Activated CD8-positive, alpha-beta memory T cell treated with anti-CD3 and anti-CD28 coated beads for 36 hours (primary cell): Measurements from ENCODE around the gene NEK7. TPM values are rescaled to one million over a fixed set of nuclear protein-coding genes. Genes with fewer than 3 reads are reported as not detected.

ENCODE experiments used
- CTCF ChIA-PET: fragments of 350-600 bp; sonication (Branson Sonifier 250); formaldehyde crosslinking; loops from one replicate; lab custom pipeline; 2021; ENCODE audit warnings: antibody characterized with exemption; lab: Charles Lee
- POLR2A ChIA-PET: fragments of 350-600 bp; sonication (Branson Sonifier 250); formaldehyde crosslinking; loops from one replicate; lab custom pipeline; 2021; ENCODE audit warnings: antibody characterized with exemption; lab: Charles Lee
- total RNA-seq, 2 experiments: library from RNA; stranded (reverse); gene quantifications; one replicate each; pipeline ENCODE4 v1.2.3, GENCODE V29; 2021

Gene NEK7
- total RNA-seq, 2 experiments from 2014 or later: 64.7 to 68.7 TPM

DNA sequence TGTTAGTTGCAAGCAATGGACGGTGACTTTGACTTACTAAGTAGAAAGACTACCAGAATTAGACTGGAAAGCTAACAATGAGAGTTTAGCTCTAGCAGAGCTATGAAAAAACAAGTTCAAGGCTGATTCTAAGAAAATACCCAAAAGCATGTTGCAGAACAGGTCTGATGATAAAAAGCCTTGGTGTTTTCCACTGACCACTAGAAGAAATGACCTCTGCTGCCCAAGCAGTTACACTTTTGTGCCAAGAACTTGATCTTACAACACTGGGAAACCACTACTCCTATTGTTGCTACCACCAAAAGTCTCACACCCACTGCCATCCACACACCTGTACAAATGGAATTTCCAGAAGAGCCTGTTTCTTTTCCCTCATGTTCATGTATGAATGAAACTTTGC, 21.4 kb upstream of the NEK7 start:
- CTCF ChIA-PET: no interaction called here
- POLR2A ChIA-PET: no interaction called here

DNA sequence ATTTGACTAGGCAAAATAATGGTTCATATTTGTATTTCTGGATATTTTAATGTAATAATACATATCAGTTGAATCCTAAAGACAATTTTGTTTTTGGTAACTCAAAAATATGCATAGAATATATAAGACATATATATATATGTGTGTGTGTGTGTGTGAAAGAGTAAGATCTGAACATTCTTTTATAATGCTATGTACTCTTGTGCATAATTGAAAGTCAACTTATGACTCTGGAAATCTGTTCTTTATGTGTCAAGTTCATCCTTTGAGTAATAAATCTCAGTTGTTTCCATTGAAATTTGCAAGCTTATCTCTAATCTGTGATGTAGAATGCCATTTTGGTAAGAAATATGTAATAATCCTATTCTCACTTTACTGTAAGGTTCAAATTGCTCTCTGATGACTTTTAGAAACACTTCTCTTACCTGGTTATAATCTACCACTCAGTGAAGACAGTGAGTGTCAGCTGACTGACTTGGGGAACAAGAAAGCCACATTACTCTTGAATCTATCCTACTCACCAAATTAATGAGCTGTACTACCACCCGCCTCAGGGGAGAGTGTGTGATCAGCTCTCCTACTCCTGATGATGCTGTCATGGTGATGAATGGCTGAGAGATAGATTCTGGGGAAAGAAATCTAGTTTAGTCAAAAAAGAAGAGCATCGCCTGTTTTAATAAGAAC, 15.0 kb upstream of the NEK7 start:
- CTCF ChIA-PET: interaction anchor here (0.7 kb wide), 1 partner anchor 14 kb away, joined by 3 read pairs; no protein-coding TSS in a partner anchor
- POLR2A ChIA-PET: no interaction called here

DNA sequence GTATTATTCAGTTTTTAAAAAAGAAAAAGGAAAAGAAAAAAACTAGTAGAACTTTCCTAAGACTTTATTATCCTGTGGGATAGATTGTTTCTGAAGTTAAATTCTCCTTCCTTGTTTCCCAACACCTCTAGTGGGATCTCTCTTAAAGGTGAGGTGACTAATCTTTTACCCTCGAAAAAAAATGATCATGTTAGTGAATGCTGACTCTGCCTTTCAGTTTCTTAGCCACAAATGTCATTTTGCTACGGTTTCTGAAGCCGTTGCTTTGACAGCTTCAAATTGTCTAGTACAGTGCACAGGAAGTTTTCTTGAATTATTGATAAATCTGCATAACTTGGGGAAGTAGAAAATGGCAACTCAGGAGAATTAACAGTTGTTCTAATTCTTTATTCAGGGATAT, 13.0 kb upstream of the NEK7 start:
- CTCF ChIA-PET: no interaction called here
- POLR2A ChIA-PET: no interaction called here

DNA sequence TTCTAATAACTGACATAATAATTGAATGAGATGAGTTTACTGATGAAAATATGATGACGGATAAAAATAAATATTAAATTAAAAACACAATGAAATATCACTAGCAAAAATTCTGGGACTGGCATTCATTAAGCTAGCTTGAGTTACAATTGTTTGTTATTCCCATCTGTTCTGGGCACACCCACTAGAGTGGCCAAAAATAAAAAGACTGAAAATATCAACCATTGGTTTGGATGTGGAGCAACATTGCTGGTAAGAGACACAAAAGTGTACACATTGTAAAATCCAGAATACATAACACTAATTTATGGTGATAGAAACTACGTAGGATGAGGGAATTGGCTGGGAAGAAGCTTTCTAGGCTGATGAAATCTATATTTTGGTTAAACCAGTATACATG, 9.6 kb upstream of the NEK7 start:
- POLR2A ChIA-PET: no interaction called here
- CTCF ChIA-PET: no interaction called here

DNA sequence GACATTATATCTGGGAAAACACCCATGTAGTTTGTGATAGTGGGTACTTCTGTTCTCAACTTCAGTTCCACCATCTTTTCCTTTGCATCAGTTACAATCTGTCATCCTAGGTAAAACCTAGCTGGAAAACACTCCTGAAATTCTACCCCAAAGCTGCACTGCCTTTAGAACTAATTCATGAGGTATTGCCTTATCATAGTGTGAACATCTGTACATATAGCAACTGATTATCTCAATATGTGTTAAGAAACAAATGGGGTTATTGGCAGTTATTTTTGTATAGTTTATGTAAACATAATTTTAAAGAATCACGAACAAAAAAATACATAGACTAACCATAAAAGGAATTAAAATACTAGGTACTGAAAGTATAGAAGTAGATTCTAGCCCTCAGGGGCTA, 6.4 kb upstream of the NEK7 start:
- ChIA-PET CTCF (no interaction called here), POLR2A (no interaction called here)

DNA sequence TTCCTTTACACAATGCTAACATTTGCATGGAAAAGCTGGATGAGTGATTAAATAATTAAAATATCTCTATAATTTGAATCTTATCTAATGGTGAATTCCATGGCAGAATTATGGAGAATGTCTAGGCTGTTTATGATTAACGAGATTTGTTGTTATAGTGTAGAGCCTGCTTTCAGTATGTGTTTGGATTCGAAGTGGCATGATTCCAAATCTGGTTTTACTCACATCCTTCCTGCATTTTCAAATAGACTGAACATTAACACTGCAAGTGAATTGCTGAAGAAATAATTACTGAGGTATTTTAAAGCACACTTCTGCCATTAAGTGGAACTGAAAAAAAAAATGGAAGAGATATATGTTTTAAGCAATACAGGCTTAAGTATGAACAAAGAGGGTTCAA, 5.1 kb upstream of the NEK7 start:
- ChIA-PET POLR2A (no interaction called here), CTCF (no interaction called here)

DNA sequence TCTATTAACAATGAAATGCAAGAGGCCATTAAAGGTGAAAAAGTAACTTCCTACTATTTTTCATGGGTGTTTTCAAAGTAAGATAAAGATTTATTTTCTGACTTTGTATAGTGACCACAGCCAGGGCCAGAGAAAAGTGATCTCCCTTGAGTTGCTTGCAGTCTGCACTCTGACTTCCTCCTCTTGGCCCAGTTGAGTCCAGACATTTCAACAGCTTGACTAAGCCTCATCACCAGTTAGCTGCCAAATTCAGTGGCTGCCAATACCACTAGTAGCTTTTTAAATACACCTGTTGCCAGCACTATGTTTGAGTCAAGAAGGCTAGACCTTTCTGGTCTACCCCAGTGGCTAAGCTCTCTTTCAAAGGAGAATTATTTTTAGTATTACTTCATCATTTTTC, 3.7 kb upstream of the NEK7 start:
- POLR2A ChIA-PET: no interaction called here
- CTCF ChIA-PET: no interaction called here

DNA sequence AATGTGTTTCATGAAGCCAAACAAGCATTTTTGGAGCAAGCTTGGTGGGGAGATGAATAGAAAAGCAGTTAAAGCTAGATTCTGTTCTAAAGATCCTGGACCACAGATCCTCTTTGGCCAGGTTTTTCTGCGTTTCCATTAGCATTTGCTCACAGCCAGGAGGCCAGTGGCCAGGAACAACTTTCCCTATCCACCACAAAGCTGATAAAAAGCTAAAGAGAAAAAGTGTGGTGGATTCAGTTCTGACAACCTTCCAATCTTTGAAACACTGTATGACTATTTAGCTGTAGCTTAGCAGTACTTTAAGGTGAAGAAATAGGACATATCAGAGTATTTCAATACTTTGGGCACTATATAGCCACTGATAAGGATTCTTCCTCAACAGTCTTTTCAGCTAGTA, 3.0 kb upstream of the NEK7 start:
- CTCF ChIA-PET: interaction anchor here (0.7 kb wide), 1 partner anchor 108 kb away, joined by 3 read pairs; no protein-coding TSS in a partner anchor
- POLR2A ChIA-PET: no interaction called here

DNA sequence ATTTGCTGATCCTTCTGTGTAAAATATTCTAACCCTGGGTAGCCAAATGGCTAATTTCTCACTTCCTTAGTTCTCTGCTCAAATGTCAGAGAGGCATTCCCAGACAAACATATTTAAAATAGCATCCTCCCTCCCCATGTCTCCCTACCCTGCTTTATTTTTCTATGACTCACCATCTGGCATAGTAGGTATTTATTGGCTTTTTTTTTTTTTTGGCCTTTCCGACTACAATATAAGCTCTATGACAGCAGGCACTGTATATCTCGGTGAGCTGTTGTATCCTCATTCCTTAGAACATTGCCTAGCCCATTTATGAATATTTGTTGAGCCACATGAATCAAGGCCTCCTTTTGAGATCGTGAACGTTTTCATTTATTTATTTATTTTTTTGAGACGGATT, 1.5 kb upstream of the NEK7 start:
- ChIA-PET CTCF (interaction anchor here (0.9 to 1.2 kb wide), 2 partner anchors 42 to 212 kb away, joined by 3 read pairs; no protein-coding TSS in a partner anchor), POLR2A (no interaction called here)

DNA sequence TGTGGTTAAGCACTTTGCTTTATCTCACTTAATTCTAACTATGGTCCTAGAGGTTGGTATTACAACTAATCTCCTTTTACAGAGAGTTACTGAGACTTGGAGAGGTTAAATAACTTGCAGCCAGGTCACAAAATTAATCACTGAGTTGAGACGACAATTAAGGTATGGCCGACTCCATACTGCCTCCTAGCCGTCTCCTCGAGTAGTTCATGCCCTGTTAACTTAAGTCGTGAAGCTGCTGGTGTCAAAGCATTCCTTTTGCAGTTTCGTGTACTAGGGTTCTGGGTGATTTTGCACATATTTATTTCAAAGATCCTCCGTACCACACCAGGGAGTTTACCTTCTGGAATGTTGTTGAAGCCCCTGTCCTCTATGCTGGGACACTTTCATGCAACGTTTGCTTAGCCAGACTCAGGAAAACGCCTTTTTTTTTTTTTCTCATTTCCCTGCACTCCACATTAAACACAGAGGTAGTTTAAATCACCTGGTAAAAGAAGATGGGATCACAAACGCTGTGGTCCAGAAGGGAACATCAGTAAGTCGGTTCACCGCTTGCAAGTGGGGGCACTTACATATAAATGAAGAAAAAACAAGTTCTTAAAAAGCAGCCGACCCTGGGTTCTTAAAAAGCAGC, 570 bp upstream of the NEK7 start:
- ChIA-PET CTCF (interaction anchor here (0.9 to 1.2 kb wide), 3 partner anchors 14 to 211 kb away, joined by 3 read pairs; no protein-coding TSS in a partner anchor), POLR2A (no interaction called here)

DNA sequence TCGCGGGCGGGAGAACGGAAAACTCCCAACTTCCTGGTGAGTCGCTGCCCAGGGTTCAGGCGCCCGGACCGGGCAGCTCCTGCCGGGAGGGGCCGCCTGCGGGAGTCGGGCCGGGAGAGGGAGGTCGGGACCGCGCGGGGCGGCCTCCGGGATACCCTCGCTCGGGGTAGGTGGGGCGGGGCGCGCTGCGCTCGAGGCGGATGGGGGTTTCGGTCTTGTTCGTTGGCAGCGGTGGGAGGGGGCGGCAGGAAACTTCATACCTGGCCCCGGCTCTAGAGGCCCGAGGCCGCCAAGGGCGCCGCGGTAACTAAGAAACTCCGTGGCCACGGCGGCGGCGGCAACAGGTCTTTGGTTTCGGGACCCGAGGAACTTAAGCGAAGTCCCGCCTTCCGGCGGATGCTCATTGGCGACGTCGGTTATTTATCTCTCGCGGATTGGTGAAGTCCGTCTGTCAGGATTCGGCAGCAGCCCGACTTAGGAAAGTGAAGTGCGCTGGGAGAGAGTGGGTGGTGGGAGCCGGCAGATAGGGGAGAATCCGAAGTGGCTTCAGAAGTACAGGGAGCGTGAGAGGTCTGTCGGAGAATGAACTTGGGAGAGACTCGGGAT, 546 bp downstream of the NEK7 start:
- CTCF ChIA-PET: no interaction called here

DNA sequence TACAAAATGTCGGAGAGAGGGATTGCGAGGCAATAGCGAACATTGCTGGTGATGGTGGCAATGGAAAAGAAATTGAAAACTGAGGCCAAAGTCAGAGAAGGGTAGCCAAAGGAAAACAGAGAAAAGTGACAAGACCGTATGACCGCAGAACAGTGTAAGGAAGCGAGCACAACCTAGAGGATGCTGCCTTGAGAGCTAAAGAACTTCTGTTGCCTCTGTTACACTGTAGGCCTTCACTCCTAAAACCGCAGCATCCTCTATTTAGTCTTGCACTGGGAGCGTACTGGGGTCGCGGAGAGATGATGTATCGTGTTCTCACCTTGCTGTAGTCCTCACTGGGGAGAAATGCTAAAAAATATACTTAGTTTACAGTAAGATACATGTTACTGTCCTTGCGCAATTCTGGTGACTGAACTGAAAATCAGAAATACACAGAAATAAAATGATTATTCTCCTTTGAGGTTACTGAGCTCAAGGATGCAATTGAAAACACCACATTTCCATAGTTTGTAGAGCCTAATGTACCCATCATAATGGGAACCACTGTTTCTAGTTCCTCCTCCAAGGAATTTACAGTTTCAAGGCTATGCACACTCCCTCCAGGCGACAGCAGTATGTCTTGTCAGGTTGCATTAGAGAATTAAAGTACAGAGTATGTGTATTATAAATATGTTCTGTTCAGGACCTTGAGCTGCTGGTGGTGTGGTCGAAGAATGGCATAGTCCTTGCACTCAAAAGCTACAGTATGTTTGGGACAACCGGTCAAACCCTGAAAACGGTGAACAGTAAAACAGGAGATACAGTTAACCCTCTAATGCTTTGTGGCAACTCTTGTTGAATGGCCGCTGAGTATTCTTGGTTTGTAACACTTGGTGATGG, 1.3 kb downstream of the NEK7 start:
- CTCF ChIA-PET: interaction anchor here (1.2 kb wide), 1 partner anchor 104 kb away, joined by 3 read pairs; no protein-coding TSS in a partner anchor
- POLR2A ChIA-PET: interaction anchor here (0.6 to 1.0 kb wide), 3 partner anchors 45 to 521 kb away, joined by 3 read pairs; no protein-coding TSS in a partner anchor

More for the DNA sequence above, 546 bp downstream of the NEK7 start:
- POLR2A ChIA-PET: interaction anchor here (1.0 kb wide), 1 partner anchor 45 kb away, joined by 3 read pairs; no protein-coding TSS in a partner anchor

DNA sequence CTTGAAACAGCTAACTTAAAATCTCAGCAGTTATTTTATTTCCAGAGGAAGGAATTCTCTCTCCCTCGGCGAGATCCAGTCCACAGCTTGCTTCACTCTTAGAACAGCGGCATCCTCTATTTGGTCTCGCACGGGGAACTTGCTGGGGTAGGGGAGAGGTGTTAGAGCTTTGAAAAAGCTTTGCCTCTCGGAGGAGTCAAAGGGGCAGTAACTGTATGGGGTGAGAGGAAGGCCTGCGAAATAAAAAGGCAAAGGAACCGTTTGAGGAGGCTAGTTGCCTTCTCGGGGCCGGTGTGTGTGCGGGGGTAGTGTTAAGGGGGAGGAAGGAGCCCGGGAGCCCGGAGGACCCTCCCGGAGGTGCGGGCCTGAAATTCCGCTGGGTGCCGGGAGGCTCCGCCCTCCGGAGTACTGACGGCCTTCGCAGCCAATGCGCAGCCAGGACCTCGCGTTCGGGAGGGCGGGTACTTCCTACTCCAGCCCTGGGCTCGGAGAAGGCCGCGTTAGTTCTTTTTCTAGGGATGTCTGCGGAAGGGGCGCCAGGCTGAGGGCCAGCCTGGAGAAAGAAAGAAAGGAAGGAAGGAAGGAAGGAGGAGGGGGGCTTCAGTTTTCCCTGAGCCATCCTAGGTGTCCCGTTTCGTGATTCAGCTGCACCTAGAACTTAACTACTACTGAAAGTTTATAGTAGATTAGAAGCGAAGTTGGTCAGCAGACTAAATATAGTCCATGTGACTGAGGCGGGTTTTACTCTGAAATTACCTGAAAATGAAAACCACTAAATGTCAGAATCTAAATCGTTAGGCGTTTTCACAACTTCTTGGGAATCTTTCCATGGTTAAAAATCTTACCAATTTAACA, 2.2 kb downstream of the NEK7 start:
- ChIA-PET POLR2A (interaction anchor here (0.6 to 1.0 kb wide), 3 partner anchors 44 to 520 kb away, joined by 3 read pairs; no protein-coding TSS in a partner anchor), CTCF (interaction anchor here (1.2 kb wide), 1 partner anchor 103 kb away, joined by 3 read pairs; no protein-coding TSS in a partner anchor)

DNA sequence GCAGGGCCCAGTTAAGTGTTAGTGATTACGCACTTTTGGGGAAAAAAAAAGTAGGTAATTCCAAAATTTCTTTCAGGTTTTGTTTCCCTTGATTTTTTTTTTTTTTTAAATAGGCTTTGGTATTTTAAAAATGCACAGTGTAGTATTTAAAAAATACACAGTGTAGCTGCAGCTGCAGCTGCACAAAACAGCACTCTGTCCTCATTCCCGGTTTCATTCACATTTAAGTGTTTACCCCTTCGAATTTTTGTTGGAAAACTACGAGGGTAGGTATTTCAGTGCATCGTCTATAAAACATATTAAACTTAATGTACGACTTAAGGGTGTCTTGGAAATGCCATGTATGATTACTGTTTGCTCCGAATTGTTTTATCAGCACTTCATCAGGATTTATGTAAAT, 3.4 kb downstream of the NEK7 start:
- CTCF ChIA-PET: no interaction called here
- POLR2A ChIA-PET: no interaction called here

DNA sequence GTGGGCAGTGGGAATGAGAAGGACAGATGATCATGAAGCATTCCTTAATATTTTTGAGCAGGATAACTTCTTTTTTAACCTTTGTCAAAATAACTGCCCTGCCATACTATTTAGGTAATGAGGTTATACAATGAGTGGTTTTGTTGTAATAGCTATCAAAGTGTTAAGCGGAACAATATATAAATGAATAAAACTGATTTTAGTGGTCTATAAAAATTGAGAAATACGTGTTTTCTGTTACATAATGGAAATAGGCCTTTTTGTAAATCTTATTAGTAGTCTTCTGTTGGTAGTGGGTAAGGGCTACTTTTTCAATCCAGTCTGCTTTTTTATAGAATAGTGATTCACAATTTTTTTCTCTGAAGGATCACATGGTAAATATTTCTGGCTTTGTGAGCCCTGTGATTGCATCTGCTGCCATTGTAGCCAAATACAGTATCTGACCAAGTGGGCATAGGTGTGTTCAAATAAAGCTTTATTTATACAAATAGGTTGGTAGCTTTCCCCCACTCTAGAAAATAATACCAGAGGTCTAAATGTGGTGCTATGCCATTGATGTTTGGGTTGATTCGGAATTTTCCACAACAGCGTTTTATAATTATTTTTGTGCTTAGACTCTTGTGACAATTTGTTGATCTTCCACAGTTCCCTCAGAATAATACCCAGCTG, 4.3 kb downstream of the NEK7 start:
- POLR2A ChIA-PET: no interaction called here
- CTCF ChIA-PET: interaction anchor here (0.7 kb wide), 1 partner anchor 306 kb away, joined by 3 read pairs; no protein-coding TSS in a partner anchor

DNA sequence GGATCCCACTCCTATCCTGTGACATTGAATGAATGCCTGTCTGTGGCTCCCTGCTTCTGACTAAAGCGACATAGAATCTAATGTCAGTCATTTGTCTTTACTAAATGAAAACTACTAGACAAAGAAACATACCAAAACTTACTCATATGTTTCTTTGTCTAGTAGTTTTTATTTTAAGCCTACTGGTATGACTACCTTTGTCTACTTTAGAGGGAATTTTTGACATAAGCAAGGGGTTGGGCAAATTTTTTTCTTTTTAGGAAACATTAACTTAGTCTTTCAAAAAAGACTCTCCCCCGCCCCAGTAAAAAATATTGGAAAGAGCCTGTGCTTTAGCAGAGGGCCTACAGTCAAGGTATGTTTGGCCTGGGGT, 4.9 kb downstream of the NEK7 start:
- ChIA-PET POLR2A (no interaction called here), CTCF (interaction anchor here (0.7 to 1.2 kb wide), 2 partner anchors 13 to 306 kb away, joined by 3 to 4 read pairs; no protein-coding TSS in a partner anchor)

DNA sequence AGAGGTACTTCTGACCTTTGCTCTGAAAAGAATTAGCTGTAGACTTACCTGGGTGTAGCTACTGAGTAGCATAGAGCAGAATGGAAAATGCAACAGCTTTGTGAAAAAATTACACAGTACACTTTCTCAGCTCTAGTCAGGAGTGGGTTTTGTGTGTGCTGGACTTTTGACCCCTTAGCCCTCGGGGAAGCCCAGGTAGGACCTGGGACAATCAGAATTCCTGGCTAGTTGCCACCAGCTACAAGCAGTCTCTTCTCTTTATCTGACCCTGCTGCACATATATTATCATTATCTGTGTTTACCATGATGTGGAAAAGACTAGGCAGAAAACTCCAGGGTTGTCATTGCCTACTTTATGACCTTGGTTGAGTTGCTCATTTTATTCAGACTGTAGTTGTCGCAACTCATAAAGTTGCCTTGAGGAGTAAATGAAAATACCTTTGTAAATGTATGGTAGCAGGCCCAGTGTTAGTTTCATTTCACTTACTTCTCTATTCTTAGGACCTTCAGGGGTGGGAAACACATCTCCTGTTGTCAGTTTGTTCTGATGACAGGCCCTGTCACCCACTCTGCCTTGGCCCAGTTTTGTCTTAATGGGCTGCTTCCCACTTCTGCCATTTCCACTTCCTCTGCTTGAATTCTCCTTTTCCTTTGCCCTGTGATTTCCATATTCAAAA, 5.4 kb downstream of the NEK7 start:
- ChIA-PET POLR2A (no interaction called here), CTCF (interaction anchor here (0.7 to 1.2 kb wide), 2 partner anchors 13 to 305 kb away, joined by 3 to 4 read pairs; no protein-coding TSS in a partner anchor)
